Right kidney (tissue), 1 donor: ENCODE data around the gene UBE2J2.
A peak's percentile ranks its signal among the peaks of the same experiment; 100 is the strongest.

Experiments used
- DNase-seq: peaks from one replicate; pipeline ENCODE4 v3.0.0-alpha.2; 2016

The UBE2J2 gene

DNA sequence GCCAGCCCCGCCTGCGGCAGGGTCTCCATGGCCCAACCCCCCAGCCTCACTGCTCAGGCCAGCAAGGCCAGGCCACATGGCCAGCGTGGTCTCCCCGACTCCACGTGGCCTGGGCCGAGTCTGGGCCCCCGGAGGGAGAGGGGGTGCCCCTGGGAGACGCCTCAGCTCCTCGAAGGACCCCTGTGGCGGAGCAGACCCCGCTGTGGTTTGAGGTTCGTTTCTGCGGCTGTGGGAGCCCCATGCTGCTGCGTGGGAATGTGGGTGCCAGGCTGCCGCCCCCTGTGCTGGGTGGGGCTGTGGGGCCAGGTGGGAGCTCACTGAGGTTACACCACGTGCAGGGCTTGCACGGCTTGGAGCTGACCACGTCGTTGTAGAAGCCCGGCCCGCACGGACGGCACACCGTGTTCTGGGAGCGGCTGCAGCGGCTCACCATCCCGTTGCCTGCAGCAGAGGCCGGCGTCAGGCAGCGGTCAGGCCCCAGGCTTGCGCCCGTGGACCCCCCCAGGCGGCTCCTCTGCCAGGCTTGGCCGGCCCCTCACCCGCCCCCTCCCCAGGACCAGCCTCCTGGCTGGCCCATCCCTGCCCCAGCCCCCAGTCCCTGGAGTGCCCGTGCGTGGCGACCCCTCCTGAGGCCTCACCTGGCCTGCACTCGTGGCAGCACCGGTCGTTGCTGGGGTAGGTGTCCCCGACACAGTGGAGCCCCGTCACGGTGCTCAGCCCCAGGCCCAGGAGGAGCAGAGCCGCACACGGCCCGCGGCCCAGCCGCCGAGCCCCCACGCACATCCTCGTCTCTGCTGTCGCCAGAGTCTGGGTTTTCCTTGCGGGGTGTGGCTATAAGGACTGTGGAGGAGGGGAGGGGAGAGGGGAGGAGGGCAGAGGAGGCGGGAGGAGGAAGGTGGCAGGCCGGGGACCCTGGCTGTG lies 60.0 kb downstream of the UBE2J2 start, which contains the start of gene TNFRSF4:
TNFRSF4 (minus strand) TSS at position 809 of the 921 bp plus-strand sequence; CDS start at position 783, 26 bp downstream.
- DNase-seq, result no peak

DNA sequence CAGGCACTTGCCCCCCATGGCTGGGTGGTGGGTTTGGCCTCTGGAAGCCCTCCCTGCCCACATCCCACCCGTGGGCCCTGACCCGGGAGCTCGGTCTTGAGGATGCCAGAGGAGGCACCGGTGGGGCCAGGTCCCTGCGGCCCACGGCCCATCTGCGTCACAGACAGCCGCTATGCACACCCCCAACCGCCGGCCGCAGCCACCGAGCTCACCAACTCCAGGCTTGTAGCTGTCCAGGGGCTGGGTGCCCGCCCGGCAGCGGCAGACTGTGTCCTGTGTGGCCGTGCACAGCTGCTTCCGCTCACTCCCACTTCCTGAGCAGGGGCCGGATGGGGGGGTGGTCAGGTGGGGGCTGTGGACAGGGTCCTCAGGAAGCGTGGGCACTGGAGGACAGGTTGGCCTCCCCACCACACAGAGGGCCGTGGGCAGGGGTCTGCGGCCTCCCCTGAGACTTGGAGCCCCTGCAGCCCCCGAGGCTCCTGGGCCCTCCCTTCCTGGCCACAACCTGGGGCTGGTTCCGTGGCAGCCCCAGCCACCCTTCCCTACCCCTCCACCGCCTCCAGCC lies 60.8 kb downstream of the UBE2J2 start:
- peak; percentile 35 for DNase-seq

DNA sequence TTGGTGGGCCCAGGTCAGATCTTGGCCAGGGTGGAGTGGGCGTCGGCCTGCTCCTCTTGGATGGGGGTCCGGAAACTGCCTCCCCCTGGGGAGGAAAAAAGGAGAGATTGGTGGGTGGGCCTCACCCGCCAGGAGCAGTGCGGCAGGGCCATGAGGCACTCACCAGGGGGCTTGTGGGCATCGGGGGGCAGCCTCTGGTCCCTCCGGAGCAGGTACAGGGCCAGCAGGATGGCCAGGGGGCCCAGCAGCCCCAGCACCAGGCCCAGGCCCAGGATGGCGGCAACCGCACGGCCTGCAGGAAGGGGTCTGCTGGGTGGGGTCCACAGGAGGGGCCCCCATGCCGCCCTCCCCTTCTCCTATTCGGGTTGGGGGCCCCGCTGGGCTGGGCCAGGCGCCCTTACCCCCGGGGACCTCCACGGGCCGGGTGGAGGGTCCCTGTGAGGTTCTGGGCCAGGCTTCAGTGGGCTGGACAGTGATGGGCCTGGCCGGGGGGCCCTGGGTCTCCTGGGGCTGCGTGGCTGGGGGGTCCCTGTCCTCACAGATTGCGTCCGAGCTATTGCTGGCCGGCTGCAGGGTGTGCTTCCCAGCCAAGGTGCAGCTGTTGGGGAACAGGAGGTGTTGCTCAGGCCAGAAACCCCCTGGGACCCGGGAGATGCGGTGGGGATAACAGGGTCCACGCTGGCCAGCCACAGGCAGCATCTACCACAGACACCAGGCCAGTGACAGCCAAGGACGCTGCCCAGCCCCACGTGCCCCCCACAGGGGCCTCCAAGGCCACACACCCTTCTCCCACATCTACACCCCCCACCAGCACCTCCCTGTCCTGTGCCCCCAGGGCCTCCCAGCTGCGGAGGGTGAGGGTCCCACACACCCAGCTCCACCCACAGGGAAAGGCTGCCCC lies 61.9 kb downstream of the UBE2J2 start:
- no peak for DNase-seq

DNA sequence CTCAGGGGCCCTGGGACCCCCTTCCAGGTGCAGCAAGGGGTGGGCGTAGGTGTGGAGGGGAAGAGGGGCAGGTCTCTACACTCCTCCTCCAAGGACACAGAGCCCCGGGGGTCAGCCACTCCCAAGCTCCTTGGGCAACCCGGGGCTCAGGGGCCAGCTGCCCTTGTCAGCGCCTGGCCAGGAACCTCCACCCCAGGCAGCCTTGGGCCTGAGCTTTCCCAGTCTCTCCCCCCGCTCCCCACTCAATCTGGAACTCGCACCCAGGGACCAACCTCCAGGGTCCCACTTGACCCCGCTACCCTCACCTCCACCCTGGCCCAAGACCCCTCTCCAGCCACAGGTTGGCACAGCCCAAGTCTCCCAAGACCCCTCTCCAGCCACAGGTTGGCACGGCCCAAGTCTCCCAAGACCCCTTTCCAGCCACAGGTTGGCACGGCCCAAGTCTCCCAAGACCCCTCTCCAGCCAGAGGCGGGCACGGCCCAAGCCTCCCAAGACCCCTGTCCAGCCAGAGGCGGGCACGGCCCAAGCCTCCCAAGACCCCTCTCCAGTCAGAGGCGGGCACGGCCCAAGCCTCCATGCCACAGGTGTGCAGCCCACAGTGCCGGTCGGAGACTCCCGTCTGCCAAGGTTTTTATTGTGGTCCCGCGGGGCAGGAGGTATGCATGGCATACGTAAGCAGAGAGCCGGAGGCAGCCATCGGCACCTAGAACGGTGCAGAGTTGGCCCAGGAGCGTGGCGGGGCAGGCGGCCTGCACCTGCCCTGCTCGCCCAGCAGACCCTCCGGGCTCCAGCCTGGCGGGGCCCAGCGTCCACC lies 62.7 kb downstream of the UBE2J2 start:
- no peak for DNase-seq

DNA sequence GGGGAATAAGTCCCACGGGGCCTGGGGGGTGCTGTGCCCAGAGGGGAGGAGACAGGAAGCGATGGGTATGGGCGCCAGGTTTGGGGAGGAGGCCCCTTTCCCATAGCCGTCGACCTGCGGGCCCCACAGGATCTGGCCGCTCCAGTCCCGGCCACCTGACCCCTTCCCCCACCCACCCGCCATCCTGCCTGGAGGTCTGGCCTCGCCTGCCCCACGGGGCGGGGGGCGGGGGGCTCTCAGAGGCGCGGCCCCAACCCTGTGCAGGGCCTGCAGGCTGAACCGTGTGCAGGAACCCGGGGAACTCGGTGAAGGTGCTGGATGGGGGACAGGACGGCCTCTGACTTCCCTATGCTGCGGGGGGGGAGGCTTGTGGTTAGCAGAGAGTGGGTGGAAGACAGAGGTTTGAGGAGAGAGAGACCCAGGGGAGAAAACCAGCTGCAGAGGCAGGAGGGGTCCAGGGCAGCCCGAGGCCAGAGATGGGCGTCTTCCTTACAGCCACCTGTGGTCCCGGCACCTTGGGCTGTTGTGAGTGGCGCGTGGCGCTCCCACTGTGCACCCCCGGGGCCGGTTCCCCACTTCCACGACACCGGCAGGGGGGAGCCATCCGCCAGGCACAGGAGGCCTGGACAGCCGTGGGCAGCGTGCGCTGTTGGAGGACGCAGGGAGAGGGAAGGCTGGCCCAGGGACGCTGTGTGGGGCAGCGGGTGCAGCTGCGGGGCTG lies 64.8 kb downstream of the UBE2J2 start:
- DNase-seq, result no peak

DNA sequence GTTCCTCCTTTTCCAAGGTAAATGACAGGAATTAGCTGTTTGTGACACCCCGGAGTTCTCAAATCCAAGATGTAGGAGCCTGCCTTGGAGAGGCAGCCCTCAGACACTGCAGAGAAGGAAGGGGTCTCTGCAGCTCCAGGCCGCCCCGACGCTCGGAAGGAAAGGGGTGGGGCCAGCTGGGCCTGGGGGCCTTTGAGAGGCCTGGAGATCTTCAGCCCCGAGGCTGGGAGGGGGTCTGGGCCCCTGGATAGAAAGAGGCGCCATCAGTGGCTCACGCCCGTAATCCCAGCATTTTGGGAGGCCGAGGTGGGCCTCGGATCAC lies 66.1 kb downstream of the UBE2J2 start:
- no peak for DNase-seq

DNA sequence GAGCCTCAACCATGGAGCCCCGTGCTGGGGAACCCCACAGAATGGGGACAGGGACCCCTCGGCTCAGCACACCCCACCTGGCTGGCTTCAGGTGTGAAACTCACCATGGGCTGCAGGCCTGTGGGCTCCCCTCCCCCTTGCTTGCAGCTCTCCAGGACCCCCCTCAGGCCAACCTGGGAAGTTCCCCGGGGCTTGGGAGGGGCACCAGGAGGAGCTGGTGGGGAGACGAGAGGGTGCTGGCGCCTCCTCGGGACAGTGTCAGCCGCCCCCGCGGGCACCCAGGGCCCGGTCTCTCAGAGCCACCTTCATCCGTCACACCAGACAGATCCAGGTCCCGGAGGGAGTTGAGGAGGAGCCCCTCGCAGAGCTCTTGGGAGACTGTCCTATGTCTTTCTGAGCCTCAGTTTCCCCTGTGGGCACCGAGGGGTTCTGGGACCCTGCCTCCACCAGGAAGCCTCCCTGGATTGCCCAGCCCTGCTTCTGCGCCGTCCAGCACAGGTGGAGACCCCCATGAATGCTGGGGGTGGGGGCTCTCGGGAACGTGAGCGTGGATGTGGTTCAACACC lies 66.6 kb downstream of the UBE2J2 start:
- DNase-seq, result no peak

DNA sequence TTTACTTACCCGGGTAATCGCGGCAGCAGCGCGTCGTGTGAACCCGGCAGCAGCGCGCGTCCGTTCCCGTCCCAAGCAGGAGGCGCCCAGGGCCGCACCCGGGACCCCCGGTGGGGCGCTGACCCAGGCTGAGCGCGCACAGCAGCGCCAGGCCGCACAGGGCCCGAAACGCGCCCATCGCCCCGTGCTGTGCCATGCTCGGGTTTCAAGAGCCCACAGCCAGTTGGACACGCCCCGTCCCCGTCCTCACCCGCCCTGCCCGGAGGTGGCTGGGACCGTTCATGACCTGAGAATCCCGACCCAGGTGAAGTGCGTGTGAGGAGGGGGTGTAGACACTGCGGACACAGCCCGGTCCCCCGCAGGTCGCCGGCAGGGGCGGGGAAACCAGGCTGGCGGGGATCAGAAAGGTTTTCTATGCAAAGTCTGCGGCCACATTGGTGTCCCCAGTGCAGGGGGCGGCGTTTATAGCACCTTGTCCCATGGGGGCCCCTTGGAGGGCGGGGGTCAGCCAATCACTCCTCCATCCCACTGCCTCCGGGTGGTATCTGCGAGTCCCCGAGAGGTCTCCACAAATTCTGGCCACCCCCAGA lies 67.2 kb downstream of the UBE2J2 start, which contains the start of gene TNFRSF18:
TNFRSF18 (minus strand) TSS at position 217 of the 590 bp plus-strand sequence; CDS start at position 196, 21 bp downstream.
- peak; percentile 75 for DNase-seq

DNA sequence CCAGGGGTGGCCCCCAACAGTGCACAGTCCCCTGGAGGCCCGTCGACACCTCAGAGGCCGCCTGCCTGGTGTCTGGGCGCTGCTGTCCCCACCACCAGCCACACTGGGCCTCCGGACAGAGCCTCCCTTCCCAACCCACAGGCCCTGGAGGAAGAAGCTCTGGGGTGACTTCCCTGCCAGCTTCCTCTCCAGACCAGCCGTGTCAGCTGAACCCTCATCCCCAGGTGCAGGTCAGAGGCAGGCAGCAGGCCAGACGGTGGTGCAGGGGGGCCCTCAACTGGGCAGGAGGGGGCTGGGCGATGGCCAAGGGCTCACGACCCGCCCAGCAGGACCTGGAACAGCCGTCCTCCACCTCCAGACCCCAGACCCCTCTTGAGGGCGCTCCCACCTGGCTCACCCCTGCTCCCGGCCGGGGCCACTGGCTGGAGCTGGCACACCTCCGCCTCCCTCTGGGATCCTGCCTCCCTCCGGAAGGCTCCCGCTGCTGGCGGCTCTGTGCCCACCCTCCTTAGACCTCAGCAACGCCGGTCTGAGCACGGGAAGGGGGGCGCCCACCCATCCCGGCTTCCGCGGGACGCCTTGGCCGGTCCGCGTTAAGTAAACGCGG lies 67.8 kb downstream of the UBE2J2 start:
- DNase-seq, result no peak

DNA sequence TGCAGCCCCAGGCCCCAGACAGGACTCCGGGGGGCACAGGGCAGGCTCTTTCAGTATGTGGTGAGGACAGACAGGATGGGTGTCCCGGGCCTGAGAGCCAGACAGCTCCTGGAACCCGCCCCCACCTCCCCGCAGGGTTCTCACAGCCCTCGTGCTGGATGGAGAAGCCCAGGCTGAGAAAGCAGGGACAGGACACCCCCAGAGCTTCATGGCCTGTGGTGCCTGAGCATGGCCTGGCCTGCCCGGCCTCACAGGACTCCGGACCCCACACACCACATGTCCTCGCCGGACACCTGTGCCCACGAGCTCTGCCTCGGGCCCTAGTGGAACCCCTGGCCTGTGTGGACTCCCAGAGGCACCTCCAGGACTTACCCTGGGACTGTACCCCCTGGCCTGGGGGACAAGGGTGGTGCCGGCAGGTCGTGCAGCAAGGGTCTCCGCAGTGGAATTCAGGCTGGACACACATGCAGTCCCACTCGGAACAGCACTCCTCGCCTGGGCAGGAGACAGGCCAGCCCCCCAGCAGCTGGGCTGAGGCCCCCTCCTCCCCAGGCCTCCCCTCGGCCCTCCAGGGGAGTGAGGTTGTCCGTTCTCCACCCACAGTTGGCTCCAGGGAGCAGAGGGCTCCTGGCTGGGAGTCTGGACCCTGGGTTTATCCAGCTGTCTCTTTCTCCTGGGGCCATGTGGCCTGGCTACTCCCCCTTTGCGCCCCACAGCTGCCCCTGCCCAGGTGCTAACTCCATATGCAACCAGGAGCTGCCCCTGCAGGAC lies 68.5 kb downstream of the UBE2J2 start:
- no peak for DNase-seq

DNA sequence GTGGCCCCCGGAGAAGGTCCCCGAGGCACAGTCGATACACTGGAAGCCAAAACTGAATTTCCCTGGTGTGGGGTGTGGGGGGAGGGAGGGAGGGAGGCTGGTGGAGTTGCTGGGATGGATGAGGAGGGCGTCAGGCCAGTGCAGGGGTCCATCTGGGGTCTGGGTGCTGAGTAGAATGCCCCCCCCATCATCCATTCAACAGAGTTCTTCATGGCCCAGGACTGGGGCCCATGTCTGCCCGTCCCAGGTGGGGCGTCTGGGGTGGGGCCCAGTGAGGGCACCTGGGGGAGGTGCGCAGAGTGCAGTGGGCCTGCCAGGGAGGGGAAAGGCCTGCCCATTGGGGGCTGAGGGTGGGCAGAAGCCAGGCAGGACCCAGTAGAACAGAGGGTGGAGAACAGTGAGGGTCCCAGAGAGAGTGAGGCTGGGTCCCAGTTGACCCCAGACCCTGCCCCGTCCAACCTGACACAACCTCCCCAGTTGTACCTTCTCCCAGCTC lies 69.2 kb downstream of the UBE2J2 start:
- DNase-seq, result no peak
